Vagina (tissue), 2 donors: ENCODE measurements around the gene CFAP46.

Experiments used
- CTCF ChIP-seq, 3 experiments: fragments of 450-650 bp in 2 of 3; fragments of 200-600 bp in 1 of 3; sonication (generic) in 1 of 3; IDR thresholded peaks; one replicate each; pipeline ENCODE4 v1.5.1; 2017 to 2019; ENCODE audit warnings: antibody characterized with exemption in 3 of 3, mild to moderate bottlenecking in 2 of 3, moderate library complexity in 2 of 3
- POLR2A ChIP-seq, 2 donors: fragments of 450-650 bp; IDR thresholded peaks; one replicate each; pipeline ENCODE4 v1.6.1; 2017; ENCODE audit warnings: antibody characterized with exemption in 2 of 2, mild to moderate bottlenecking in 2 of 2, moderate library complexity in 2 of 2

DNA sequence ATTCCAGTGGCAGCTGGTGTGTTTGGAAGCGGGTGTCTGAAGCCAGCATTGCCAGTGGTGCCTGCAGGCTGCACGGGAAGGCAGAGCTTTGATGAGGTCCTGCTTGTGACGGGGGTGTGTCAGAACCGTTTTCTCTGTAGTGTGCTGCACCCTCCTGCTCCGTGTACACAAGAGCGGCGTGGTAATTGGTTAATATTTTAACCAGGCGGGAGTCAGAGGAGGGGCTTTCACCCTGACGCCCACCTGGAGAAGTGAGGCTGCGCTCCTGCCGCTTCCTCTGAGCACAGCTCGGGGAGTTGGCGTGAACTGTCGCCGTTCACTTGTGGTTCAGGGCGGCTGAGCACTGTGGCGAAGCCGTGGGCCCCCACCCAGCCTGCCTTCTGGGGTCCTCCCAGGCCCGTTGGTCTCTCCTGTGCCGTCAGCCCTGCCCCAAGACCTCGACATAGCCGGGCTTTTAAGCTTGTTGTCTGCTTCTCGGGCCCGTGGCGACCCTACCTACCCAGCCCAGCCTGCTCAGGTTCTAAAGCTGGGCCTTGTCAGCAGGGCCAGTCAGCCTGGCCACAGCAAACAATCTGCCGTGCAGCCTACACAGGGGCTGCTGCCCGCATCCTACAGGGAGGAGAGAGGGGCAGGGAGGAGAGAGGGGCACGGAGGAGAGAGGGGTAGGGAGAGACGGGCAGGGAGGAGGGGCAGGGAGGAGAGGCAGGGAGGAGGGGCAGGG, 168.0 kb downstream of the CFAP46 start:
- TF ChIP-seq POLR2A (IDR thresholded peaks at IDR 0.05) (no peak), CTCF (IDR thresholded peaks at IDR 0.05) (no peak)
